SU-DHL-6 (cell line): ENCODE measurements around the gene ANKRD26.
A peak's percentile ranks its signal among the peaks of the same experiment; 100 is the strongest.

ENCODE experiments used
- H2AFZ ChIP-seq: fragments of 200-600 bp; sonication (generic); 2 replicates; pipeline ENCODE4 v1.6.1; 2014; ENCODE audit warnings: low read depth, mild to moderate bottlenecking, moderate library complexity, mixed read lengths, antibody characterized with exemption, low read length; ENCODE audit not compliant: severe bottlenecking
- H3F3A ChIP-seq: fragments of 200-600 bp; shearing (Covaris generic); 2 replicates; pipeline ENCODE4 v1.6.0; 2016; ENCODE audit warnings: antibody characterized with exemption, mild to moderate bottlenecking; ENCODE audit not compliant: insufficient read depth
- H3K27ac ChIP-seq: fragments of 200-600 bp; sonication (generic); 2 replicates; pipeline ENCODE4 v1.5.1; 2016; ENCODE audit warnings: low read depth, mild to moderate bottlenecking, low read length, moderate library complexity, mixed read lengths
- H3K27me3 ChIP-seq: fragments of 200-600 bp; sonication (generic), shearing (Covaris generic); 2 replicates; pipeline ENCODE4 v1.6.0; 2014; ENCODE audit warnings: mild to moderate bottlenecking, low read length
- H3K36me3 ChIP-seq: fragments of 200-600 bp; sonication (generic); 2 replicates; pipeline ENCODE4 v1.6.1; 2014; ENCODE audit warnings: mild to moderate bottlenecking, low read length, mixed read lengths
- H3K4me2 ChIP-seq: fragments of 300-600, 200-600 bp; shearing (Covaris generic), sonication (generic); 2 replicates; pipeline ENCODE4 v1.6.0; 2014; ENCODE audit warnings: low read length, low read depth, mild to moderate bottlenecking; ENCODE audit not compliant: poor library complexity, severe bottlenecking
- H3K4me3 ChIP-seq: fragments of 200-600 bp; sonication (generic); 2 replicates; pipeline ENCODE4 v1.5.1; 2014; ENCODE audit warnings: antibody characterized with exemption, low read length, mild to moderate bottlenecking, mixed read lengths; ENCODE audit not compliant: insufficient read depth, poor library complexity, severe bottlenecking
- H3K79me2 ChIP-seq: fragments of 200-600 bp; sonication (generic); 2 replicates; pipeline ENCODE4 v1.6.1; 2014; ENCODE audit warnings: mild to moderate bottlenecking, low read length, moderate library complexity; ENCODE audit not compliant: insufficient read depth
- H3K9ac ChIP-seq: fragments of 200-600 bp; sonication (generic); 2 replicates; pipeline ENCODE4 v1.7.0; 2014; ENCODE audit warnings: mild to moderate bottlenecking, low read length
- H3K9me2 ChIP-seq: fragments of 200-600 bp; sonication (generic); replicated peaks from 2 replicates; pipeline ENCODE4 v1.6.1; 2014; ENCODE audit warnings: low read length; ENCODE audit not compliant: insufficient read depth
- H3K9me3 ChIP-seq: fragments of 200-600 bp; sonication (generic); 2 replicates; pipeline ENCODE4 v1.6.1; 2014; ENCODE audit warnings: low read length, mixed read lengths; ENCODE audit not compliant: insufficient read depth
- H4K20me1 ChIP-seq: fragments of 200-600 bp; sonication (generic); 2 replicates; pipeline ENCODE4 v1.6.1; 2014; ENCODE audit warnings: low read depth, mild to moderate bottlenecking, antibody characterized with exemption, low read length, moderate library complexity, mixed read lengths
- EZH2phosphoT487 ChIP-seq: fragments of 200-600 bp; sonication (generic), shearing (Covaris generic); conservative IDR thresholded peaks from 2 replicates; pipeline ENCODE4 v1.6.1; 2018; ENCODE audit warnings: mild to moderate bottlenecking, antibody characterized with exemption, low read length, moderate library complexity, mixed read lengths
- TF ChIP-seq, protein P1 (sequence below): fragments of 200-600 bp; sonication (generic); IDR thresholded peaks from one replicate; pipeline ENCODE4 v1.5.1; 2017; ENCODE audit warnings: antibody characterized with exemption, mild to moderate bottlenecking, low read length, moderate library complexity; ENCODE audit not compliant: insufficient read depth, poor library complexity, severe bottlenecking

Gene ANKRD26

DNA sequence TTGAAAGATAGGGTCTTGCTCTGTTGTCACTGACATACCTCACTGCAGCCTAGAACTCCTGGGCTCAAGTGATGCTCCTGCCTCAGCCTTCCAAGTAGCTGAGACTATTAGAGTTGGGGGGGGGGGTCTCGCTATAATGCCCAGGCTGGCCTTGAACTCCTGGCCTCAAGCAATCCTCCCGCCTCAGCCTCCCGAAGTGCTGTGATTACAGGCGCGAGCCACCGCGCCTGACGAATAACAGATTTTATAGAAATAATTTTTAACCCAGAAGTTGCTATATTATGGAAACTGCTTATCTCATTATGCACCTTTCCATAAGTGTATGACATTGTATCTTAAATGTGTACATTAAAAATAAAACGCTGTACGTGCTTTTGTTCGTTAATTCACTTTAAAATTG lies 846 bp downstream of the ANKRD26 start:
- no peaks in the 10 kb centered on the region for H3K27me3 ChIP-seq
- peak overlapping the region; percentile 77 for H3K4me3 ChIP-seq
- H3K27ac ChIP-seq = peak overlapping the region; percentile 70
- no peaks in the 10 kb centered on the region for H4K20me1 ChIP-seq
- H3K9me2 ChIP-seq = no peaks in the 10 kb centered on the region
- peak overlapping the region; percentile 76 for H3K9ac ChIP-seq
- peaks cover 29% of the 10 kb centered on the region for H3K79me2 ChIP-seq
- peak overlapping the region; percentile 84 for H2AFZ ChIP-seq
- no peaks in the 10 kb centered on the region for H3K9me3 ChIP-seq
- no peak for TF ChIP-seq EZH2phosphoT487
- TF ChIP-seq, protein P1, sequence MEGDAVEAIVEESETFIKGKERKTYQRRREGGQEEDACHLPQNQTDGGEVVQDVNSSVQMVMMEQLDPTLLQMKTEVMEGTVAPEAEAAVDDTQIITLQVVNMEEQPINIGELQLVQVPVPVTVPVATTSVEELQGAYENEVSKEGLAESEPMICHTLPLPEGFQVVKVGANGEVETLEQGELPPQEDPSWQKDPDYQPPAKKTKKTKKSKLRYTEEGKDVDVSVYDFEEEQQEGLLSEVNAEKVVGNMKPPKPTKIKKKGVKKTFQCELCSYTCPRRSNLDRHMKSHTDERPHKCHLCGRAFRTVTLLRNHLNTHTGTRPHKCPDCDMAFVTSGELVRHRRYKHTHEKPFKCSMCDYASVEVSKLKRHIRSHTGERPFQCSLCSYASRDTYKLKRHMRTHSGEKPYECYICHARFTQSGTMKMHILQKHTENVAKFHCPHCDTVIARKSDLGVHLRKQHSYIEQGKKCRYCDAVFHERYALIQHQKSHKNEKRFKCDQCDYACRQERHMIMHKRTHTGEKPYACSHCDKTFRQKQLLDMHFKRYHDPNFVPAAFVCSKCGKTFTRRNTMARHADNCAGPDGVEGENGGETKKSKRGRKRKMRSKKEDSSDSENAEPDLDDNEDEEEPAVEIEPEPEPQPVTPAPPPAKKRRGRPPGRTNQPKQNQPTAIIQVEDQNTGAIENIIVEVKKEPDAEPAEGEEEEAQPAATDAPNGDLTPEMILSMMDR = no peak
- H3K4me2 ChIP-seq = peak overlapping the region; percentile 75
- H3K36me3 ChIP-seq = peaks cover 4% of the 10 kb centered on the region; the same call in 1 of the 2 replicates
- no peaks in the 10 kb centered on the region for H3F3A ChIP-seq

DNA sequence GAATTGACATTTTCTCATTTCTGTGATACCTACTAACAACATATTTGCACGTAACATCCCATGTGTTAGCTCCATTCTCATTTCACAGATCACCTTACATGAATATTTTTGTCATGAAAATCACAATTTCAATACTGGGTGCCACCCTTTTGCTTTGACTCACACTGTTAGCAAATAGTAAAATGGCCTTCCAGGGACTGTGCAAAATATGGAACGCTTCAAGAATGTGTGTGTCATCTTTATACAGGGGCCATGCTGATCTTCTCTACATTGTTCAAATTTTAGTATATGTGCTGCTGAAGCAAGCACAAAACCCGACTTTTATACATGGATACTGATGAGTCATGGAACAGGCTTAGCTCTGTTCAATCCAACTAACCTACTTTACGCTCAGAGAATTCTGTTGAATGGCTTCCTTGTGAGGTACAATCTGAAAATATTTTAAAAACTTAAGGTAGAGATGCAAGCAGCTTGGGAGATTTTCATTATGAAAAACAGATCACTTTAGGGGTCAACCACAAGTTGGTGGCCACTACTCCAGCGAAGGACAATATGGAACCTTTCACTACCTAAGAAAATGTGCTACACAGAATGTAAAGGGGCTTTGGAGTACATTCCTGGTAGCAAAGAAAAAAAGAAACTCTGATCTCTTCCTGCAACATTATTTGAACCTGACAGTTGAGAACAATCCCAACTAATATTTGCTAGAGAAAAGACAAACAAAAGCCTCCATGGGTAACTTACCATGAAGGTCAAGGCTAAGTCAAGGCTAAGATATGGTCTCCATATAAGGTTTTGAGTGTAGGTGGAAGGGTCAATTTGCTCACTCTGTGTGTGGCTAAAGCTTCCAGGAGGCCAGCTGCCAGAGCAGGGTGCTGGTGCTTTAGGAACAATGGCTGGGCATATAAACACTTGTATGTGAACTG lies 11.9 kb downstream of the ANKRD26 start:
- Histone ChIP-seq H3K4me3 (no peak overlapping the region), H3K9ac (no peak overlapping the region), H3K36me3 (peaks cover 32% of the 10 kb centered on the region; the same call in 1 of the 2 replicates), H3K27me3 (no peaks in the 10 kb centered on the region), H2AFZ (no peak overlapping the region), H3K9me3 (no peaks in the 10 kb centered on the region), H4K20me1 (no peaks in the 10 kb centered on the region), H3K27ac (no peak overlapping the region), H3K4me2 (no peak overlapping the region), H3F3A (no peaks in the 10 kb centered on the region), H3K9me2 (no peaks in the 10 kb centered on the region), H3K79me2 (no peaks in the 10 kb centered on the region)
- TF ChIP-seq, protein P1 = no peak
- no peak for TF ChIP-seq EZH2phosphoT487

DNA sequence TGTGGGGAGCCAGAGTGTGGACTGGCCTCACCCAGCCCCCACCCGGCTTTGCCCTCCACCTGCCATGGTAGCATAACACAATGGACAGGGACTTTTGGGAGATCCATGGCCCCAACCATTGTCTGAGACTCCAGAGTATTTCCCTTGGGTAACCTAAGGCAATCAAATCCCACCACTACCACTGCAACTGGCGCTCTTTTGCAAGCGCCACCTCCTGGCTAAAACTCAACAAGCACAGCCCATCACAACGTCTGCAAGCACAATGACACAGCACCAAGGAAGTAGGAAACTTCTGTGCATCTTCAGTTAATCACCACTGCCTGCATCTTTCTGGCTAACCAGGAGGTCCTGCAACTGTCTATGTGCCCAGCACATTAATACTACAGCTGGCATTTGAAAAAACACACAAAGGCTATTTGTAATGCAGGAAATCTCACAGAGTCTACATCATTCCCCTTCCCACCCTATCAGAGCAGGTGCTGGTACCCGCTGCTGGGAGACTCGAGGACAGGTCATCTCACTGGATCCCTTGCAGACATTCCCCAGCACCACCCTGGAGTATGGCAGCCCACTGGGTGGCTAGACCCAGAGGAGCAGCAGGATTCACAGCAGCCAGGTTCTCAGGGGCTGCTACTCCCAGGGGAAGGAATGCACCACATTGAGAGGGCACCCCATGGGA lies 27.7 kb downstream of the ANKRD26 start:
- Histone ChIP-seq H3K27me3 (no peaks in the 10 kb centered on the region), H4K20me1 (no peaks in the 10 kb centered on the region), H3K9me2 (no peaks in the 10 kb centered on the region), H3K27ac (no peak overlapping the region), H3K9me3 (no peaks in the 10 kb centered on the region), H3K9ac (no peak overlapping the region), H3K4me2 (no peak overlapping the region), H3K36me3 (peaks cover 21% of the 10 kb centered on the region; the same call in 1 of the 2 replicates), H2AFZ (no peak overlapping the region), H3K79me2 (peaks cover 25% of the 10 kb centered on the region), H3K4me3 (no peak overlapping the region), H3F3A (no peaks in the 10 kb centered on the region)
- TF ChIP-seq, protein P1 = peak; percentile 13
- TF ChIP-seq EZH2phosphoT487 = no peak
